Nasal cavity respiratory epithelium epithelial cell of viscerocranial mucosa (primary cell): ENCODE data around the gene SUPT3H. TPM values are rescaled to one million over a fixed set of nuclear protein-coding genes. Genes with fewer than 3 reads are reported as not detected.

Source experiments
- total RNA-seq: library from RNA; depleted of rRNA; stranded (reverse); fragments of >200 nt; gene quantifications from 2 replicates; pipeline ENCODE4 v1.2.3, GENCODE V29; 2014

SUPT3H gene
- 12.0 and 14.0 TPM in 2 replicates for total RNA-seq

GRCh38 chr6:45377554-45378333 lies at the start of gene SUPT3H:
Gene SUPT3H (minus strand): TSS chr6:45377934.

DNA sequence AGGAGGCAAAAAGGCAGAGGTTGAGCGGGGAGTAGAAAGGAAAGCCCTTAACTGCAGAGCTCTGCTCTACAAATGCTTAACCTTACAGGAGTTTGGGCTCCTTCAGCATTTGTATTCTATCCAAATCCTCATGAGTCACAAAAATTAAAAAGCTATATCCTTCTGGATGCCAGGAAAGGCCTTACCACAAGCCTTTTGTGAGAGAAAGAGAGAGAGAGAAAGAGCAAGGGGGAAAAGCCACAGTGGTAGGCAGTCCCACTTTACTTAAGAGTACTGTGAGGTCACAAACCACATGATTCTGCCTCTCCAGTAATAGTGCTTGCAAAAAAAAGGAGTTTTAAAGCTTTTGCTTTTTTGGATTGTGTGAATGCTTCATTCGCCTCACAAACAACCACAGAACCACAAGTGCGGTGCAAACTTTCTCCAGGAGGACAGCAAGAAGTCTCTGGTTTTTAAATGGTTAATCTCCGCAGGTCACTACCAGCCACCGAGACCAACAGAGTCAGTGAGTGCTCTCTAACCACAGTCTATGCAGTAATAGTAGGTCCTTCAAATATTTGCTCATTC lies 49.7 kb downstream of the SUPT3H start, which contains the start of gene RUNX2:
Gene RUNX2 (plus strand): TSS at position 375 of the 567 bp plus-strand sequence. CDS start 397 bp downstream, outside the sequence.

Other genes starting within 250 kb of the SUPT3H start
- gene RUNX2, start 49.6 kb downstream of the SUPT3H start, total RNA-seq, result 0.34 and 5.2 TPM in 2 replicates